AG09309 (cell line): ENCODE results near the gene CCDC126.
"Not testable (repeated sequence)": the region's sequence is repeated elsewhere in the genome, so short reads cannot be mapped to it uniquely, and the experiment has no call there.

Experiments used
- DNase-seq: peaks from one replicate; pipeline ENCODE4 v3.0.0-alpha.2; 2010; ENCODE audit warnings: low read depth
- H3K4me3 ChIP-seq: 2 replicates; pipeline ENCODE4 v1.5.1; 2011; ENCODE audit warnings: mild to moderate bottlenecking, low read depth, low read length, moderate library complexity; ENCODE audit not compliant: control insufficient read depth
- TF ChIP-seq, protein P1 (sequence below): IDR thresholded peaks from 2 replicates; pipeline ENCODE4 v1.5.1; 2011; ENCODE audit warnings: mild to moderate bottlenecking, low read depth, low read length, inconsistent platforms; ENCODE audit not compliant: insufficient read depth, control insufficient read depth; ENCODE audit errors: missing control alignments

The CCDC126 gene

DNA sequence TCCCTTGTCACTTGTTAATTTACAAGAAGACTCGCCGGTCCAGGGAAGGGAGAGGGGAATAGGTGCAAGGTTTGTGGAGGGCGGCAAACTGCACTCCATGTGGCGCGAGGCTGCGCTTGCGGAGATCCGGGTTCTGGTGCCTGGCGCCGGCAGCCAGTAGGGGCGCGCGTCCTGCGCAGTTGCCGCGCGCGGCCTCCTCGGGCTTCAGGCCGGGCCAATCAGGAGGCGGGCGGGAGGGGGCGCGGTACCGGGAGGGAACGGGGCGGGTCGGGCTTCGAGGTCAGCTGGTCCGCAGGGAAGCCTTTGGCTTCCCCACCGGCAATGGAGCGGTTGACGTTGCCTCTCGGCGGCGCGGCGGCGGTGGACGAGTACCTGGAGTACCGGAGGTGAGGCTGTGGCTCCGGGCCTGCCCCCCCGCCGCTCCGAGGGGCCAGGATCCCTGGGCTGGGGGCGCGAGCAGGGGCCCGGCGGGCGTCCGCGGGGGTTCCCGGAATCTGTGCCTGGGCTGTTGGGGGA, 82.8 kb downstream of the CCDC126 start, which contains the start of gene FAM221A:
Gene FAM221A, plus strand, starts transcription at position 302 of the 516 bp plus-strand sequence. Its CDS starts 20 bp downstream, at position 322.
- H3K4me3 ChIP-seq: peak within 1 kb of the TSS; percentile 39
- TF ChIP-seq, protein P1, sequence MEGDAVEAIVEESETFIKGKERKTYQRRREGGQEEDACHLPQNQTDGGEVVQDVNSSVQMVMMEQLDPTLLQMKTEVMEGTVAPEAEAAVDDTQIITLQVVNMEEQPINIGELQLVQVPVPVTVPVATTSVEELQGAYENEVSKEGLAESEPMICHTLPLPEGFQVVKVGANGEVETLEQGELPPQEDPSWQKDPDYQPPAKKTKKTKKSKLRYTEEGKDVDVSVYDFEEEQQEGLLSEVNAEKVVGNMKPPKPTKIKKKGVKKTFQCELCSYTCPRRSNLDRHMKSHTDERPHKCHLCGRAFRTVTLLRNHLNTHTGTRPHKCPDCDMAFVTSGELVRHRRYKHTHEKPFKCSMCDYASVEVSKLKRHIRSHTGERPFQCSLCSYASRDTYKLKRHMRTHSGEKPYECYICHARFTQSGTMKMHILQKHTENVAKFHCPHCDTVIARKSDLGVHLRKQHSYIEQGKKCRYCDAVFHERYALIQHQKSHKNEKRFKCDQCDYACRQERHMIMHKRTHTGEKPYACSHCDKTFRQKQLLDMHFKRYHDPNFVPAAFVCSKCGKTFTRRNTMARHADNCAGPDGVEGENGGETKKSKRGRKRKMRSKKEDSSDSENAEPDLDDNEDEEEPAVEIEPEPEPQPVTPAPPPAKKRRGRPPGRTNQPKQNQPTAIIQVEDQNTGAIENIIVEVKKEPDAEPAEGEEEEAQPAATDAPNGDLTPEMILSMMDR: peak; percentile 55
- no peak for DNase-seq

DNA sequence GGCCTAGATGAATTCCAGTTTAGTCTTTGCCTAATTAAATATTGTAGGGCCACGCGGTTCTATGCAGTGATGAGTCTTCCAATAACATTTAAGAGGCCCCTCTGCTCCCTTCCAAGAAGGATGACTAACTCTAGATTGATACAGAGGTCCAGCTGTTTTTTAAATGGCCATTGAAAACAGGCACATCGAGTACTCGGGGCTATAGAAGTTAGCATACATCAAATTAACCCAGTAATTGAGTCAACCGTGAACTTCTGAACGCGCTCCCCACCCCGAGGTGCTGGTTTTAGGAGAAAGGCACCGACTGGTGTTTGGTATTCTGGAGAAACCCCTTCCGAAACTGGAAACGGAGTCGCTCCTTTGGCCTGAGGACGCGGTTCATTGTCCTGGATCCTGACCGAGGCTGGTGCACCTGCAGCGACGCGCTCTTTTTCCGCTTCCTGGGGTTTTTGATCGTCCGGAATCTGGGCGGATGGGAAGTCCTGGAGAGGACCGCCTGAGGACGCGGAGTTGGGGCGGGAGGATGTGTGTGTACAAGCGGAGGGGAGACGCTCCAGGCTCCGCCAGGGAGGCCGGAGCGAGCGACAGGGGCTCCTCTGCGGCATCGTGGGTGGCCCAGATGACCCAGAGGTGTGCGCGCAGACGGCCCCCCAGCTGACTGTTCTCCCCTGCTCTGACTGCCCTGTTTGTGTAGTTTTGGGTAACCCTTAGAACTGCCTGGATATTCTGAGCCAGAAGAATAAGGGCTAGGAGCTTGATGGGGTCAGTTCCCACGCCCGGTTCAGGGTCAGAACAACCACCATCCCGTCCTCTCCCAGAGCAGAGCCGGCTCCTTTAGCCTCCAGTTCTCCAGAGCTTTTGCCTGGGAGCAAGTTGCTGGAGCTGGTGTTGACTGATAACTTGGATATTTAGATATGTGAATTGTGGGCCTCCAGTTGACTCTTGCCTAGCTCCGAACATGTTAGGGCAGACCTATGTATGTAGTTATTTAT, 83.5 kb downstream of the CCDC126 start:
- TF ChIP-seq, protein P1: no peak
- no peak for DNase-seq
- H3K4me3 ChIP-seq: peak overlapping the region; percentile 39

DNA sequence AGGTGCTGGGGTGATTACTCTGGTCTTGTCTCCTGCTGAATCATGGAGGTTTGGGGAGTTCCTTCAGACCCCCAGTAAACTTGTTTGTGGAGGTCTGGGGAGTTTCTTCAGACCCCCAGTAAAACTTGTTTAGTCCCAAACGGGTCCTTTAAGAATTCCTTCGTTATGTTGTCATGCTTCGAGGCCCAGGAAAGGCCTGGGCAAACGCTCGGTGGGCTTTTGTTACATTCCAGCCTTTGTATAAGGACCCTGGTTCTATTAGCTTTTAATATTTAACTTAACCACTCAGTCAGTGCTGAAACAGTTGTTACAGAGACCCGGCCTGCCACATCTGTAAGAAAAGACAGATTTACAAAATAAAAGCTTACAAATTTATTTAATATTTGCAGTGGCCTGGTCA, 86.9 kb downstream of the CCDC126 start:
- H3K4me3 ChIP-seq, DNase-seq: not testable (repeated sequence)

DNA sequence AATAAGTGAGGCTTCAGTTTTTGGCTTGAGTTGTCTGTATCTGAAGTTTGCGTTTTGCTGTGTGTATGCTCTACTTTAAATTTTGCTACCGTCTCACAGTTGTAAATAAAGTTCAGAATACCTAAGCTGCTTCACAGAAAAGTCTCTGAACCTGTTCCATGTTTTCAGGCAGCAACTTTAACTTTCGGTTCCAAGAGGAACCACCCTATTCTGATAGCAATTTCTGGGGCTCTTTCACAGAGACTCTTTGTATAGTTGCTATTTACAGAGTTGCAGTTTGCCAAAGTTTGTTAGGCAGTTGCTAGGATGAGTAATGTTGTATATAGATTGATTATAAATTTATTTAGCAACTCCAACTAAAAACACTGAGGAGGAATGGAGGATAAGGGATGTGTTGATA, 88.5 kb downstream of the CCDC126 start:
- TF ChIP-seq, protein P1: no peak
- no peak for DNase-seq
- H3K4me3 ChIP-seq: no peak overlapping the region

DNA sequence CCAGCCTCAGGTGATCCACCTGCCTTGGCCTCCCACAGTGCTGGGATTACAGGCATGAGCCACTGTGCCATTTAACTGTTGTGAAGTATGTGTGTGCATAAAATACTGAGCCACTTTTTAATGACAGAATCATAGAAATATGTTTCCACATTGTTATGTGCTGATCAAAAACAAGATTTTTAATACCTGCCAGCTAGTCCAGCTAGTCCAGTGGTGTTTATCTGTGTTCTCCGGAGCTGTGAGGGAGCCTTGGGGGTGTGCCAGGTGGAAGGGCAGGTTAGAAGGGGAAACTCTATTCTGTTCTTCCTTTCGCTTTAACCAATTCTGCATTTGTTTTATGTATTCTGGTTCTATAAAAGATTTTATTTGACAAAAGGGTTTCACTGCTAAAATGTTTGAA, 89.8 kb downstream of the CCDC126 start:
- no peak for DNase-seq
- TF ChIP-seq, protein P1: no peak
- H3K4me3 ChIP-seq: no peak overlapping the region

DNA sequence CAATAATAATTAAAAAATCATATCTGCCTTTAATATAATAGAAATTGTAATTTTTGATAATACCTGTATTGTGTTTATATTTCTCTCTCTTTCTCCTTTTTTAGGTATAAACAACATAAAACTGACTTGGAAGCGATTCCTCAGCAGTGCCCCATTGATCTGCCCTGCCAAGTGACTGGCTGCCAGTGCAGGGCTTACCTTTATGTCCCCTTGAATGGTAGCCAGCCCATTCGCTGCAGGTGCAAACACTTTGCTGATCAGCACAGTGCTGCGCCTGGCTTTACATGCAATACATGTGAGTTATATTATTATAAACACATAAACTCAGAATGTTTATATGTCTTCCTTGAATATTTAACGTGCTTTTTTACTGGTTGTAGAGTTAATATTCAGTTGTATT, 92.0 kb downstream of the CCDC126 start:
- DNase-seq: no peak
- TF ChIP-seq, protein P1: no peak
- no peak overlapping the region for H3K4me3 ChIP-seq

DNA sequence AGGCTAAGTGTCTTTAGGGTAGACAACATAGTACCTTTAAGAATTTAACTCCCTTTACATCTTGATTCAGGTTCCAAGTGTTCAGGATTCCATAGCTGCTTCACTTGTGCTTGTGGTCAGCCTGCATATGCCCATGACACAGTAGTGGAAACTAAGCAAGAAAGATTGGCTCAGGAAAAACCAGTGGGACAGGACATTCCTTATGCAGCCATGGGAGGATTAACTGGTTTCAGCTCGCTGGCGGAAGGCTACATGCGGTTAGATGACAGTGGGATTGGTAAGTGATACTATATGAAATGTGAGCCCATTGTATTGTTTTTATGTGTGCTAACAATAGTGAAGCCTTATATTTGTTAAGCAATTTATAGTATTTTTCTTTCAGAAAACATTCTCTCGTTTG, 94.1 kb downstream of the CCDC126 start:
- no peak for DNase-seq
- H3K4me3 ChIP-seq: no peak overlapping the region
- TF ChIP-seq, protein P1: no peak
